HG03439 (cell line): ENCODE data around the gene KCNMB2.

Experiments used
- ATAC-seq: cut with Tn5 transposase; IDR thresholded peaks from one replicate; pipeline ENCODE4 v1.9.1; 2021; ENCODE audit warnings: mild to moderate bottlenecking, moderate library complexity; ENCODE audit not compliant: unreplicated experiment

The KCNMB2 gene

GRCh38 chr3:178802259-178802658 is 266.0 kb downstream of the KCNMB2 start:
- ATAC-seq: no peak

- ATAC-seq: no peak
Observed at GRCh38 chr3:178802993-178803693, 266.9 kb downstream of the KCNMB2 start.

- no peak for ATAC-seq
Observed at GRCh38 chr3:178804606-178805005, 268.4 kb downstream of the KCNMB2 start.

- no peak for ATAC-seq
Observed at GRCh38 chr3:178805741-178806140, 269.5 kb downstream of the KCNMB2 start.

- ATAC-seq: no peak
Observed at GRCh38 chr3:178806651-178807050, 270.4 kb downstream of the KCNMB2 start.

GRCh38 chr3:178807694-178808093 is 271.5 kb downstream of the KCNMB2 start:
- no peak for ATAC-seq

GRCh38 chr3:178808748-178809147 is 272.5 kb downstream of the KCNMB2 start:
- ATAC-seq: no peak

- no peak for ATAC-seq
Observed at GRCh38 chr3:178810181-178810580, 273.9 kb downstream of the KCNMB2 start.

- no peak for ATAC-seq
Observed at GRCh38 chr3:178822722-178823121, 286.5 kb downstream of the KCNMB2 start.

GRCh38 chr3:178823150-178823549 is 286.9 kb downstream of the KCNMB2 start:
- ATAC-seq: no peak

GRCh38 chr3:178823591-178824246 is 287.5 kb downstream of the KCNMB2 start:
- ATAC-seq: no peak

GRCh38 chr3:178826435-178827123 is 290.3 kb downstream of the KCNMB2 start:
- ATAC-seq: peak; percentile 70

GRCh38 chr3:178827285-178827856 is 291.1 kb downstream of the KCNMB2 start:
- no peak for ATAC-seq

GRCh38 chr3:178833695-178834094 is 297.5 kb downstream of the KCNMB2 start:
- ATAC-seq: no peak

- no peak for ATAC-seq
Observed at GRCh38 chr3:178835033-178835432, 298.8 kb downstream of the KCNMB2 start.

- ATAC-seq: no peak
Observed at GRCh38 chr3:178837512-178837911, 301.3 kb downstream of the KCNMB2 start.

- no peak for ATAC-seq
Observed at GRCh38 chr3:178840586-178840985, 304.4 kb downstream of the KCNMB2 start.

GRCh38 chr3:178841011-178841410 is 304.8 kb downstream of the KCNMB2 start:
- ATAC-seq: no peak

- ATAC-seq: no peak
Observed at GRCh38 chr3:178844916-178845315, 308.7 kb downstream of the KCNMB2 start.

- ATAC-seq: no peak
Observed at GRCh38 chr3:178845420-178846118, 309.3 kb downstream of the KCNMB2 start.

- no peak for ATAC-seq
Observed at GRCh38 chr3:178847190-178847589, 311.0 kb downstream of the KCNMB2 start.
